NCI-H2107 (cell line): ENCODE results near the gene FRMD1.

Experiments
- DNase-seq: peaks from one replicate; lab custom pipeline; 2025; lab: John Stamatoyannopoulos, UW

The FRMD1 gene

DNA sequence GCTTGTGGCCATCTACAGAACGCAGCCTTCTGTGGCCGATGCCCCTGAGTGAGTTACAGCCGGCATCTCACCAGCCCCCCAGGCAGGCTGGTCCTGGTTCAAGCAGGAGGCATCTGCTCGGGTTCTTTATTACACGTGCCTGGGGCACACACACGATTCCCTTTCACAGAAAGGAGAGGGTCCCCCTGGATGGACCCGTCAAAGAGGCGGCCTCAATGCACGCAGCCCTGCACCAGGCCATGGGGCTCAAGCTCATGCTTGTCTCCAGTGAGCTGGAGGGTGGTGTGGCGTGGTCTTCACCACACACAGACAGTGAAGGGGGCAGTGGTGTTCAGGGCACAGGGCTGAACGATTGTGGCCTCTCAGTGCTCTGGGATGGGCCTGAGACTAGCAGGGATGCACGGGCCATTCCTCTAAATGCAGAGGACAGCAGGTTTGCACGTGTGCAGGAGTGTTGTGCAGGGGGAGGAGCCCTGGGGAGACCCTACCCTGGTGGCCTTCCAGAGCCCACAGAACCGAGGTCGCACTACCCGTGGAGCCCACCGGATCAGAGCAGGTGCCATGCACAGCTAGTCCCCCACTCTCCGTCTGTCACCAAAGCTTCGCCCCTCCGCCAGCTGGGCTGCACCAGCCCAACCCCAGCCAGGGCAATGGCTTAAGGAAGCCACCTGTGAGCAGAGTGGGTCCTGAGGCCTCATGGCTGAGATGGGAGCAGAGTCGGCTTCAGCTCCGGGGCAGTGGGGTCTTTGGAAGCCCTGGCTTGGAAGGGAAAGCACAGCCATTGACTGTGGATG, 23.1 kb downstream of the FRMD1 start:
- DNase-seq = no peak

DNA sequence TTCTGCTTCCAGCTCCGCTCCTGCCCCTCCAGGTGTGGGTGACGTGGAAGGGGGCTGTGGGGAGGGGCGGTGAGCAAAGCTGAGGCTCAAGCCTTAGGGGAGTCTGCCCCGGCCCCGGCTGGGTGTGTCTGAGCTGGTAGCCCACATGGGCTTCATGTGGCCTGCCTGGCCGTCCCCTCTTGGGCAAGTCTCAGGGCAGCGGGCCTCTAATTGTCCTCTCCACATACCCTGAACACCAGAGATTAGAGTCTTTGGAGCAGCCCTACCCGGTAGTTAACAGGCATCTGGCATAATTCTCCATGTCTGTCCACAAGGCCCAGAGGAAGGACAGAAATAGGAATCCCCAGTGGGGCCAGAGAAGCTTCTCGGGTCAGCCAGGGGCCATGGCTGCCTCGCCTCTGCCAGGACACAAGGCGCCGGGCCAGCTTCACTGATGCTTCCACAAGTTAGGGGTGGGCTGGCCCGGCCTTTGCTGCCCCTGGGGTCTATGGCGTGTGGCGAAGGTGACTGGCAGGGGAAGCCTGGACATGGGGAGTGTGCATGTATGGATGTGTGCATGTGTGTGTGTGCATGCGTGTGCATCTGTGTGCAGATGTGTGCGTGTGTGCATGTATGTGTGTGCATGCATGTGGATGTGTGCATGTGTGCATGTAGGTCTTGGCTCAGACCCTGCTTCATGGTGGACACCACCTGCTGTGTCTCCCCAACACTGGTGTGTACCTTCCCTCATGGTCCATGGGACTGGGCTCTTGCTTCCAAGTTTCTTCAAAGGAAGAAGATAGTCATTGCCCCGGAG, 24.0 kb downstream of the FRMD1 start:
- no peak for DNase-seq

DNA sequence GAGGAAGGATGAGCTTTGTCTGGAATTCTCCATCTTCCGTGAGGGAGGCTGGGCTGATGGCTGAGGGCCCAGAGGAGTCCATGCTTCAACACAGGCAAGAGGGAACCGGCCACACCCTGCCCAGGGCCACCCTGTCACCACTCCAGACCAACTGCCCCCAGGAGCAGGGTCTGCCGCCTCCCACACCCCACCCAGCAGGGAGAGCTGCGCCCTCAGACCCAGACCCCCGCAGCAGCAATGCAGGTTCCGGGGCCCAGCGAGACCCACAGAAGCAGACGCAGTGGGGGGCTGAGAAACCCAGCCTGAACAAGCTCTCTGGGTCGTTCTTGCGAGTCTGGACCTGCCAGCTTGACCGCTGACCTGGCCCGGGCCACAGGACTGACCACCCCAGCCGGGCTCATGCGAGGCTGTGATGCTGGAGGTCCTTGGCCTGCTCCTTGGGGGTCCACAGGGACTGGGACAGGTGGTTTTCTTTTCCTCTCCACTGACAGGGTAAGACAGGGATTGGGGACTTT, 25.0 kb downstream of the FRMD1 start:
- DNase-seq = no peak

DNA sequence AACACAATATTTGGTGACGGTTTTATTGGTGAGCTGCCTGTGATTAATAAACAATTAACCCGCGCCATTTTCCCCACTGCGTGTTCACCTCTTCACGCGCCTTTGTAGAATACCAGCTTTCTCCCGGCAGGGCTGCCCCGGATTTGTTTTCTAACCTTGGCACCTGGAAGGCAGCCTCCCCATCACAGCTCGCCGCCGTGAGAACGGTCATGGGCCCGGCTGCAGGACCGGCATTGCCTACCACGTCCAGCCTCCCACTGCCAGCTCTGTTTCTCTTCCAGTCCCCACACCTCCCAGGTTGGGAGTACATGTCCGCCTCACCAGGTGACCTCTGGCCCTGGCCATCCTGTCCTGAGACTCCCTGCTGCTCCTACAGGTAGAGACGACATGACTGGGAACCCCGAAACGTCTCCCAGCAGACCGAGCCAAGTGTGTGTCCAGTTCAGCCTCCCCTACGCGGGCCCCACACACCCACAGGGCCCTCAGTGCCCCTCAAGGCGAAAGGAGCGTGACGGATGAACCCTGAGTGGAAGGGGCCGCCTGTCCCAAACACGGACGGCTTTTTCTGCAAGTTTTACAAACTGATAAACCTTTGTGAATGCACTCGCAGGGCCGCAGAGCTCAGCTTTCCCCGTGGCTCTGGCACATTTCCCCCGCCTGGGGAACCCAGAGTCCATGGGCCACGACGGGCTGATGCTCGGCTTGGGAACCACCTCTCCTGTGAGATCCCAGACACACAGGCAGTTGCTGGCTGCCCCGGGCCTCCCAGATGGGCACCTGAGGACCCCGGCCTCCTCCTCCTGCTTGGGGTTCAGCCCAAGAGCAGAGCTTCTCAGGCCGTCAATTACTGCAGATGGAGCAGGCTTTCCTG, 25.7 kb downstream of the FRMD1 start:
- no peak for DNase-seq

DNA sequence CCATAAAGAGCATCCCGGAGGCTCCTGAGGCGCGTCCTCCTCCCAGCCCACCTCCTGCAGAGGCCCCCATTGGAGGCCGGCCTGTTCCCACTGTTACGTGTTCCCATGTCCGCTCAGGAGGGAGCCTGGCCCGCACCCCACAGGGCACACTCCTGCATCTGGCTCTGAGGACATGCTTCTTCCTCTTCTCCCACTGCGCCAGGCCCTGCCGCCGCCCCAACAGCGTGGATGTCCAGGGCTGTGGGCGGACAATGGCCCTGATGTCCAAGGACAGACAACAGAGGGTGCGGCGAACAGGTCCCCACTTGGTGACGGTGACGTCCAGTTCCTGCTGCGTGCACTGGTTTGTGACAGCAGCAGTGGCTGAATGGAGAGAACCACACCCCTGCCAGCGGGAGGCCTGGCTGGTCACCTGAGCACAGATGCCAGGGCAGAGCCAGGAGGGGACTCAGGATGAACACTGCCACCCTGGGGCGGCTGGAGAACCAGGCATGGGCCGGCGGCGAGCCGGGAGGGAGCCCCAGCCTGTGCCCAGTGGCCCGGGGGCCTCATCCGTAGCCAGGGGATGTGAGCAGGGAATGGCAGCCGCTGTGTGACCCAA, 26.6 kb downstream of the FRMD1 start:
- no peak for DNase-seq

DNA sequence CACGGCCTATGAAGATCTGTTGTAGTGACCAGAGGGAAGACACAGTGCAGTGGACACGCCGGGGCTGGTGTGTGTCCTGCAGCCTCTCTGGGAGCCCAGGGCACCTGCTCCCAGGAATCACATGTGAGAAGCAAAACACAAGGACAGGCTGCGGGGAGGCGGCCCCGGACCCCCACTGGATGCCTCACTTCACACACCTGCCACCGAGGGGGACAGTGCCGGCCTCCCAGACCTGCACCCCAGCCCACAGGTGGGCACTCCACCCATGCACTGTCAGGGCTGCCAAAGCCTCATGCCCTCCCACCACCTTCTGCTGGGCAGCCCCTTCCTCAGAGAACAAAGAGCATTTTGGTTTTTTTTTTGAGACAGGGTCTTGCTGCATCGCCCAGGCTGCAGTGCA, 27.4 kb downstream of the FRMD1 start:
- no peak for DNase-seq

DNA sequence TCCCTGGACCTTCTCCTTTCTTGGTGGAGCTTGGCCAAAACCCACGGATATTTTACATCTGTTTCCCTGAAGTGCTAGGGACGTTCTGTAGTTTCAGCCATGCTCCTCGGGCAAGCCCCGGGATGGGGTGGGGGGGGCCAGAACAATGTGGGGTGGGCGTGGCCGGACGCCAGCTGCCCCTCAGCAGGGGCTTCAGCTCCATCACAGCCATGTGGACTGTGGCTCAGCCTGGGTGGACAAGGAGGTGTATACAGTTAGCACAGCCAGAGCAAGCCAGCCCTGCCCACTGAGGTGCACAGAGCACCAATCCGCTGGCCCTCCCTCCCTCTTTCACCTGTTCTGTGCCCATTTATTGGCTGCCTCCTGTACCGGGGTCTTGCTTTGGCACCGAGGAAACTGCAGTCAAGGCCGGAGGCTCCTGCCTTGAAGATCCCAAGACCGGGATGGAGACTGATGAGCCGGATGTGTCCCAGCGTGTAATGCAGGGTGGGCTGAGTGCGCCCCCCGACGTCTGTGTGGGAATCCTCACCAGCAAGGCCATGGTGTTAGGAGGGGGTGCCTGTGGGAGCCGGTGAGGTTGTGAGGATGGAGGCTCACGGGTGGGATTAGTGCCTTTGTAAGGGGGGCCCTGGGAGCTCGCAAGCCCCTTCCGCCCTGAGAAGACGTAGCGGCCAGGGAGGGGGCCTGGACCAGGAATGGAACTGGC, 28.0 kb downstream of the FRMD1 start:
- DNase-seq = no peak

DNA sequence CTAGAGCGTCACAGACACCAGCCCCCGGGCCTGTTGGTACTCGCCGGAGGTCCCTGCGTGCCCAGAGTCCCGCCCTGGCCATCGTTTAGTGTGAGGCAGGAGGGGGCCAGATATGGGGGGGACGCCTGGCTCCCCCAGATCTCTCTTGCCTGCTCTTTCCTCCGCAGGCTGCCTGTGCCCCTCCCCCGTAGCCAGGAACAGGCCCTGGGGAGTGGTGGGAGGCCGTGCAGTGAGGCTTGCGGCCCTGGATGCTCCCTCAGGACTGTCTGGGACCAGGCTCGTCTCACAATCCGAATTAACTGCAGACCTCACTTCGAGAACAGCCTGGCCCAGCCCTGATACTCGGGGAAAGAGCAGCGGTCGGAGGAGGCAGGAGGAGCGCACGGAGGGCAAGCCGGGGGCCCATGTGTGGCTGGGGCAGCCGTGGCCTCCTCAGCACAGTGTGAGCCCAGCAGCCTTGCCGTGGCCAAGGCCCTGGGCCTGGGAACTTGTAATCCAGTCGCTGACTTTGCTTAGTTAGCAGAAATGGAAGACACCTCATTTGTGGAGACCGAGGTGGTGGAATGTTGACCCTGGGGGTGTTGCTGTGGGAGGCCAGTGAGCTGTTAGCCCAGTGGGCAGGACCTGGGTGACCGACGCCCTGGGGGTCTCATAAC, 28.7 kb downstream of the FRMD1 start:
- no peak for DNase-seq

DNA sequence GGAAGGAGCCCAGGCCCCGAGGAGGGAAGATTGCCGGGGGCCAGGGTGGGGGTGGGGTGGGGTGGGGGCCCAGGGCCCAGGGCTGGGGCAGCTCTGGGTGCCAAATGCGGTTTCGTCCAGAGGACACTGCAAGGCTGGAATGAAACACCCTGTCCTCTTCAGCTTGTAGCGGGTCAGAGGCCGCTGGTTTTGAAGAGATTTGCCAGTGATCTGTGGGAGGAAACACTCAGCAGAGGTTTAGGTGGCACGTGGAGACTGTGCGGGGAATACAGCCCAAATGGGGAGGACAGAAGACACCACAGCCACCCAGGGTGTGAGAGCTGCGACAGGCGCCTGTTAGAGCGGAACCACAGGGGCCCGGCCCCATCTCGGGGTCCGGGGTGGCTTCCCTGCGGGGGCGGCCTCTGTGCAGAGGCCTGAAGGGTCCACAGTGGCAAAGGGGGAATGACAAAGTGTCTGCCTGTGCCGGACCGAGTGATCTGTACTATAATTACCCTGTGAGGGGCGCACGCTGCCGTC, 29.2 kb downstream of the FRMD1 start:
- DNase-seq = no peak

DNA sequence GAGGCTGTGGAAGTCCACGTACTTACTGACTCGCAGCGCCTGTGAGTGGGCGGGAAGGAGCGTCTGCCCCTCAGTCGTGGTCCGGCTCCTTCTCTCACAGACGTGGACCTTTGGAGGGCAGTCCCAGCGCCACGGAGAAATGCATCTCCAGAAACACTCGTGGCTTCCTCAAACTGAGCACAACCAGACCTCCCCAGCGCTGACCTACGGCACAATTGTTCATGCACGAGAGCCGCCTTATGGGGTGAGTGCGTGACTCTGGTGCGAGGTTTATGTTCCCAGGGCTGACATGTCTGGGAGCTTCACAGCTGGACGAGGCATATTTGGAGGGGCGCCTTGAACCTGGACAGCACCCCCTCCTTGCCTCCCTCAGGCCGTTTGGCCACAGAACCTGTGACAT, 29.7 kb downstream of the FRMD1 start:
- no peak for DNase-seq

DNA sequence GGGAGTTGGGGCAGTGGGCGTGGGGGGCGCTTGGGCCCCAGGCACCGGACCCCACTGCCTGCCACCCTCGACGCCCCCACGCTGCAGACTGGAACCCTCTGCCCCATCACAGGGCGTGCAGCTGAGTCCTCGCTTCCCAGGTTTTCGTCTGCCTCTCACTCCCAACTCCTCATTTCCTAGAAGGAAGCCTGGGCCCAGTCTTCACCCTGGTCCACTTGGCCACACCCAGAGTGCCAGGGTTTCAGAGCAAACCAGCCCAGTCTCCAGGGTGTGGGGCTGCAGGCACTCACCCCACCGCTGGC, 30.3 kb downstream of the FRMD1 start:
- no peak for DNase-seq

DNA sequence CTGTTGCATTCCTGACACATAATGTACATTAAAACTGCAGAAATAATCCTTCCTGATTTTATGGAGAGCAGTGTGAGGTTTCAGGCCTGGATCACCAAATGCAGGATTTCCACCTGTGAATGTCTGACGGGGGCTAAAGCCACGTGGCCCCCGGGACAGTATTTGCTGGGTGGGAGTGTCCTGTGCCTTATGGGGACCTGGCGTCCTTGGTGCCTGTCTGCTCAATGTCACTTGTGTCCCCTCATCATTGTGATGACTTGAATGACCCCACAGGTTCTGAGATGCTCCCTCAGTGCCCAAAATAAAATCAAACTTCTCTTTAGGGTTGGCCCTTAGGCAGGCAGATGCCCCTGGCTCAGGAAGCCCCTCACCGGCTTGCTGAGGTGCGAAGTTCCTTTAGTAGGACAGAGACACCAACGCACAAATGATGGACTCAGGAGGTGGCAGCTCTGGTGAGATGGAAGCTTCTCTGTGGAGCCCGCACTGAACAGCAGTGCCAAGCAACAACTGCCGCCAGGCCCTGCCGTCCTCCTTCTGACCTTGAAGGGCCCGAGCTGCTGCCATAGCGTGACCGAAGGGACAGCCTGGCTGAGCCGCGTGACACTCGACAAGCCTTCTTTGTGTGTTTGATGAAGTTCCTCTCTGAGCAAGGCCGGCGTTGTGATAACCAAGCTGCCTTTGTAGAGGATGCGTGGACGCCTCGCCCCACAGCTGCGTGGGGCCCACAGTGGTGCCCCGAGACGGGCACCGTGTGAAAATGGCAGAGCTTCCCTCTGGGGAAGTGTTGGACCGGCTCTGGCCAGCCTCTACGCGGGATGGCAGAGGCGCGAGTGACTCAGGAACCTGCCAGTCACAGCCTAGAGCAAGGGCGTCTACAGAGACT, 30.9 kb downstream of the FRMD1 start:
- no peak for DNase-seq

DNA sequence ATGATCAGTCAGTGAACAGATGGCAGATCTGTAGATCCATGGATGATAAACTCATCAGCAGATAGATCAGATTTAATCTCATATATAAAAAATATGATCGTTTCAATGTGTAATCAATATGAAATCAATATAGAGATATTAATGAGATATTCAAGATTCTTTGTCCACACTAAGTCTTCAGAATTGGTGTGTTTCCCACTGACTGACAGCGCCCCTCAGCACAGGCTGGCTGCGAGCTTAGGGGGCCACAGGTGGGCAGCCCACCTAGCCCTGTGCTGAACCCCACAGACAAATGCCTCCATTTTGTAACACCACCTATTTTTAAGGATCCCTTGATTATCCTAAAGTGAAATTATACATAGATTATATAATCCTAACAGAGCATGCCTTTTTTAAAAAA, 32.3 kb downstream of the FRMD1 start:
- no peak for DNase-seq

DNA sequence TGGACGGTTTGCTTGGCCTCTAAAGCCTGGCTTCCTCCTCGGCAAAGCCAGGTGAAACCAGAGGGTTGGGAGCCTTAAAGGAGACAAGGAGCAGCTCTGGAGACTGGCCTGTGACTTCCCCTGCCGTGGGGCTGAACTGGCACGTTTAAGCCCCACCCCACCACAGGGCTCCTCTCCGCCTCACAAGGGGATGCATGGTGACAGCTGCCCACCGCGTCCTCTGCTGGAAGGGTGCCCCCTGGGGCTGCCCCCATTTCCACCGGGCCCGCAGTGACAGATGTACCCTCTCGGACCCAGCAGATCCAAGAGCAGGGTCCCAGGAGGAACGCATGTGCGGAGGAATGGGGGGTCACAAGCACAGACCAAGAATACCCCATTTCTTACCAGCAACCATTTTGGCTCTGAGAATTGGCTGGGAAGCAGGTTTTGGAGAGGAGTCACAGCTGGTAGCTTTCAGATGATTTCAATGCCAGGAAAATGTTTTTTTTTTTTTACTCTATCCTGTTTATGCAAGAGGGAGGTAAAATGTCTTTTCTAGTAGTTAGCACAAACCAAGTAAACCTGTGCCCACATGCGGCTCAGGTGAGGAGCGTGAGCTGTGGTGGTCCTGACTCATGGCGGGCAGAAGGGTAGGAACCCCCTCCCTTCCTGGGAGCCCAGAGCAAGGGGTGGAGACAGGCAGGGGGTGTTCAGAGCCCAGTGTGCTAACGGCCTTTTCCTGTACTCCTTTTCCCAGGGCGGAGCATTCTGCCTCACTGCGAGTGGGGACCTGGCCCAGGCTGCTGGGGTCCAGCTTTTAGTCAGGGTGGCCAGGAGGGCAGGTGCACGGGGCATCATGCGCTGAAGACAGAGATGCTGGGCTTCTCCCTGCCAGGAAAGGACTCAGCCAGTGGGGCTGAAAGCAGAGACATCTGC, 33.0 kb downstream of the FRMD1 start:
- DNase-seq = no peak

DNA sequence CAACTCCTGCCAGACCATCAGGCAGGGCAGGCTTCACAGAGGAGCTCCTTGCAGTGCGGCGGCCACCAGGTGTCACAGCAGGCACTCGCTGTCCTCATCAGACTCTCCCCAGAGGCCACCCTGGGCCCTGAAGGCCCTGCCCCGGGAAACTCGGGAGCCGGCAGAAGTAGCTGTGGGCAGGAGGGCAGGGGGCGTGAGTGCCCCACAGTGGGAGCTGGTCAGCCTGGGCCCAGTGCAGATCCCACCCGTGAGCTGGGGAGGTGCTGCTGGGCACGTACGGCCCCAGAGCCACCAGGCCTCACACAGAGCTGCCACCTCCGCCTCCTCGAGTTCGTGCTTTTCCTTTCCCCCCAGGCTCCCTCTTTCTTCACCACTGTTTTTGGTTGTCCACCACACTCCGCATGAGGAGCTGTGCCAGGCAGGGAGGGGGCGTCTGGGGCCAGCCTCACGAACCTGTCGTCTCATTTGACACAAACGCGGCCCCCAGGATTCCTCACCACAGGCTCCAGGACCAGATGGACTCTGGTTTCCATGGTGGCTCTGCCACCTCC, 33.8 kb downstream of the FRMD1 start:
- DNase-seq = no peak

DNA sequence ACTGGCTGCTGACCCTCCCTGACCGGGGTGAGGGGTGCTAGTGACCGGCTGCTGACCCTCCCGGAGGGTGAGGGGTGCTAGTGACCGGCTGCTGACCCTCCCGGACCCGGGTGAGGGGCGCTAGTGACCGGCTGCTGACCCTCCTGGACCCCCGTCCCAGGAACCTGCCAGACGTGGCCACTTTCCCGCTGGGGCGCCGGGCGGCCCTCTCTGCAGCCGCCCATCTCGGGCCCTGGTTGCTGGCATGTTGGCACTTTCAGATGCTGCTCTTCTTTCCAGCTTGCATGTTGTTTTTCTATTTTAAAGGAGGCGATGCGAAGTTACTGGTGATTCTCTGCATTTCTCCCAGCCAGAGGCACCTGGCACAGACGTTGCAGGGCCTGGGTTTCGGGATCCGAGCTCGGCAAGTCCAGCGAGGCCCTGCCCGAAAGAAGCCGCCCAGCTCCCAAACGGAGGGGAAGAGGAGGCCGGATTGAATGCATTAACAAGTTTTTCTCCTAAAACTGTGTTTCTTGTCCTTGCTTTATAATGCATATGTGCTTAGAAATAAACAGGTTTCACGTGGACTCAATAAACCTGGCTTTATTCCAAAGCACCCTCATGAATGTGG, 34.4 kb downstream of the FRMD1 start:
- DNase-seq = no peak

DNA sequence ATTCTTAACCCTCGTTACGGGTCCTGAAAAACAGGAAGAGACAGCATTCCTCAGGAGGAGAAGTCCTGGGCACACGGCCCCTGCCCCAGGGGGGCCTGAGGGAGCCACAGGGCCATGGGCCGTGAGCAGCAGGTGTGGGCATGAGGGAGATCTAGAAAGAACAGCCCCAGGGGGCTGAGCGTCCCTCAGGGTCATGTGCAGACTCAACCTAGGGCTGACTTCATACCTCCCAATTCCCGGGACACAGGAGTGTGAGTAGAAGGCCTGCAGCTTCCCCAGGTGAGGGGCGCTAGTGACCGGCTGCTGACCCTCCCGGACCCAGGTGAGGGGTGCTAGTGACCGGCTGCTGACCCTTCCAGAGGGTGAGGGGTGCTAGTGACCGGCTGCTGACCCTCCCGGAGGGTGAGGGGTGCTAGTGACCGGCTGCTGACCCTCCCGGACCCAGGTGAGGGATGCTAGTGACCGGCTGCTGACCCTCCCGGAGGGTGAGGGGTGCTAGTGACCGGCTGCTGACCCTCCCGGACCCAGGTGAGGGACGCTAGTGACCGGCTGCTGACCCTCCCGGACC, 35.1 kb downstream of the FRMD1 start:
- DNase-seq = no peak
